Spleen (tissue), 11 donors: ENCODE results near the gene ZBTB34. TPM values are rescaled to one million over a fixed set of nuclear protein-coding genes. Genes with fewer than 3 reads are reported as not detected.

Experiments
- DNase-seq: peaks from one replicate; pipeline ENCODE4 v3.0.0-alpha.2; 2020
- H3K27ac ChIP-seq, 8 donors: fragments of 200-600 bp; sonication (generic) in 7 of 8; 1 replicate in 4 of 8; 2 replicates in 4 of 8; pipeline versions ENCODE4 v1.5.0 to v1.8.0; 2016 to 2021; ENCODE audit warnings: inconsistent platforms in 4 of 8, mild to moderate bottlenecking in 4 of 8, moderate library complexity in 1 of 8
- H3K27me3 ChIP-seq, 7 donors: fragments of 200-600 bp; sonication (generic) in 6 of 7; replicated peaks in 1 of 7; 1 replicate in 4 of 7; 2 replicates in 3 of 7; pipeline versions ENCODE4 v1.5.0 to v1.8.0; 2016 to 2021; ENCODE audit warnings: inconsistent platforms in 3 of 7, mild to moderate bottlenecking in 1 of 7
- H3K36me3 ChIP-seq, 6 donors: fragments of 200-600 bp; sonication (generic) in 5 of 6; 1 replicate in 4 of 6; 2 replicates in 2 of 6; pipeline versions ENCODE4 v1.5.0 to v1.8.0; 2016 to 2021; ENCODE audit warnings: inconsistent platforms in 2 of 6
- H3K4me1 ChIP-seq, 6 donors: fragments of 200-600 bp; sonication (generic) in 5 of 6; 1 replicate in 3 of 6; 2 replicates in 3 of 6; pipeline versions ENCODE4 v1.5.0 to v1.8.0; 2016 to 2021; ENCODE audit warnings: inconsistent platforms in 3 of 6
- H3K4me3 ChIP-seq, 8 donors: fragments of 200-600 bp; sonication (generic) in 7 of 8; 1 replicate in 4 of 8; 2 replicates in 4 of 8; pipeline versions ENCODE4 v1.5.0 to v1.8.0; 2016 to 2021; ENCODE audit warnings: inconsistent platforms in 4 of 8, mild to moderate bottlenecking in 4 of 8, moderate library complexity in 2 of 8
- H3K9me3 ChIP-seq, 8 donors: fragments of 200-600 bp; sonication (generic) in 7 of 8; 1 replicate in 4 of 8; 2 replicates in 4 of 8; pipeline versions ENCODE4 v1.5.0 to v1.8.0; 2016 to 2021; ENCODE audit warnings: inconsistent platforms in 4 of 8
- CTCF ChIP-seq, 11 experiments: fragments of 200-600 bp in 7 of 11; fragments of 450-650 bp in 4 of 11; sonication (generic) in 4 of 11; IDR thresholded peaks in 8 of 11; conservative IDR thresholded peaks in 3 of 11; 1 replicate in 7 of 11; 2 replicates in 4 of 11; pipeline versions ENCODE4 v1.4.0 to v1.8.0; 2016 to 2021; ENCODE audit warnings: antibody characterized with exemption in 11 of 11, inconsistent platforms in 4 of 11, mild to moderate bottlenecking in 1 of 11
- POLR2A ChIP-seq, 3 donors: fragments of 450-650 bp; IDR thresholded peaks; one replicate each; pipeline ENCODE4 v1.5.1; 2017; ENCODE audit warnings: antibody characterized with exemption in 3 of 3, mild to moderate bottlenecking in 1 of 3
- POLR2AphosphoS5 ChIP-seq, 3 donors: sonication (generic); formaldehyde crosslinking; IDR thresholded peaks; one replicate each; pipeline ENCODE4 v1.5.1; 2017; ENCODE audit warnings: antibody characterized with exemption in 3 of 3
- WGBS, 5 donors: extraction: QIAGEN DNeasy Blood & Tissue Kit in 3 of 5; methylation state at CpG; one replicate each; pipeline versions ENCODE4 v1.1.5 to v1.1.7; 2013 to 2018; 5-methylcytosine and 5-hydroxymethylcytosine counted together
- intact Hi-C: fragments of 100-400 bp; cut with DNase I; formaldehyde crosslinking; loops from one replicate; pipeline ENCODE4 v1.15.0; 2023; ENCODE audit warnings: low total_unique reads
- polyA plus RNA-seq, 3 donors: library from polyadenylated mRNA; stranded (reverse); fragments of 200-250 nt; gene quantifications; one replicate each; pipeline ENCODE4 v1.2.1, GENCODE V29; 2013
- total RNA-seq, 7 donors: library from RNA; depleted of rRNA in 3 of 7; stranded (reverse); fragments of >200 nt in 3 of 7; fragmentation: NEBNext Ultra II Directional in 4 of 7; extraction: Animal tissue kit (Norgen Biotek cat#: 25700) in 4 of 7; gene quantifications; one replicate each; pipeline versions ENCODE4 v1.1.0 to v1.2.1, GENCODE V29; 2016 to 2021
- donor health status: healthy with polysubstance abuse.
- donor health status: DM: no; HTN: no; CAD: no; lungs with moderate emphysema.
- donor health status: DM: no; HTN: no; CAD: no.
- donor health status: Bipolar disorder and iron deficiency.
- donor health status: healthy.
- donor health status: DM: no; HTN: no; CAD: no.
- donor health status: DM: yes; HTN: yes; CAD: no.

ZBTB34 gene
- total and polyA plus RNA-seq, 10 donors, result 2.1 to 28.9 (median 15.1) TPM

- H3K27me3 ChIP-seq, result peaks cover 0 to 51% (median 0%) of the 10 kb centered on the region in 7 donors
- H3K4me3 ChIP-seq, result no peak overlapping the region
- H3K9me3 ChIP-seq, result no peaks in the 10 kb centered on the region
- no peaks in the 10 kb centered on the region for H3K4me1 ChIP-seq
- WGBS, 5 donors, result 82 to 91% (median 86%) methylated on average over 6 of the region's 6 CpGs
- no peak for DNase-seq
- H3K36me3 ChIP-seq, result no peaks in the 10 kb centered on the region
- intact Hi-C loops, result no loop called here
- H3K27ac ChIP-seq, result no peak overlapping the region
- TF ChIP-seq POLR2AphosphoS5 (IDR thresholded peaks at IDR 0.05) (no peak), CTCF (IDR thresholded peaks at IDR 0.05 in 8 of 11, conservative IDR thresholded peaks at IDR 0.05 in 3 of 11) (no peak), POLR2A (IDR thresholded peaks at IDR 0.05) (no peak)
Measured at GRCh38 chr9:126851286-126851880, 9.1 kb upstream of the ZBTB34 start.

GRCh38 chr9:126852086-126852688 lies 8.3 kb upstream of the ZBTB34 start:
- WGBS, 5 donors, result 49 to 70% (median 60%) methylated on average over 3 of the region's 3 CpGs
- intact Hi-C loops, result no loop called here
- Histone ChIP-seq H3K27me3 (peaks cover 0 to 51% (median 0%) of the 10 kb centered on the region in 7 donors), H3K36me3 (no peaks in the 10 kb centered on the region), H3K9me3 (no peaks in the 10 kb centered on the region), H3K27ac (no peak overlapping the region), H3K4me1 (no peaks in the 10 kb centered on the region), H3K4me3 (no peak overlapping the region)
- no peak for DNase-seq
- no peak for TF ChIP-seq POLR2AphosphoS5 (IDR thresholded peaks at IDR 0.05)
- TF ChIP-seq CTCF (IDR thresholded peaks at IDR 0.05 in 8 of 11, conservative IDR thresholded peaks at IDR 0.05 in 3 of 11), result no peak
- TF ChIP-seq POLR2A (IDR thresholded peaks at IDR 0.05), result no peak

GRCh38 chr9:126853667-126854066 lies 6.8 kb upstream of the ZBTB34 start:
- Histone ChIP-seq H3K4me3 (no peak overlapping the region), H3K27ac (no peak overlapping the region), H3K27me3 (peaks cover 0 to 51% (median 0%) of the 10 kb centered on the region in 7 donors), H3K36me3 (no peaks in the 10 kb centered on the region), H3K4me1 (no peaks in the 10 kb centered on the region), H3K9me3 (no peaks in the 10 kb centered on the region)
- intact Hi-C loops, result no loop called here
- TF ChIP-seq POLR2AphosphoS5 (IDR thresholded peaks at IDR 0.05), result no peak
- TF ChIP-seq CTCF (IDR thresholded peaks at IDR 0.05 in 8 of 11, conservative IDR thresholded peaks at IDR 0.05 in 3 of 11), result no peak
- TF ChIP-seq POLR2A (IDR thresholded peaks at IDR 0.05), result no peak
- DNase-seq, result no peak
- 88 to 97% (median 91%) methylated on average over 5 of the region's 5 CpGs for WGBS, 5 donors

GRCh38 chr9:126854734-126855133 lies 5.7 kb upstream of the ZBTB34 start:
- Histone ChIP-seq H3K27ac (no peak overlapping the region), H3K9me3 (no peaks in the 10 kb centered on the region), H3K36me3 (no peaks in the 10 kb centered on the region), H3K27me3 (peaks cover 0 to 50% (median 0%) of the 10 kb centered on the region in 7 donors), H3K4me3 (no peak overlapping the region), H3K4me1 (peaks cover 0 to 6% (median 3%) of the 10 kb centered on the region in 6 donors)
- intact Hi-C loops, result no loop called here
- no peak for TF ChIP-seq CTCF (IDR thresholded peaks at IDR 0.05 in 8 of 11, conservative IDR thresholded peaks at IDR 0.05 in 3 of 11)
- TF ChIP-seq POLR2A (IDR thresholded peaks at IDR 0.05), result no peak
- TF ChIP-seq POLR2AphosphoS5 (IDR thresholded peaks at IDR 0.05), result no peak
- WGBS, 5 donors, result 40 to 83% (median 73%) methylated on average over 7 of the region's 7 CpGs
- DNase-seq, result no peak
